Uterus (tissue), 4 donors: ENCODE results near the gene TXLNG. TPM values are rescaled to one million over a fixed set of nuclear protein-coding genes. Genes with fewer than 3 reads are reported as not detected.

Experiments
- DNase-seq, 2 donors: peaks; one replicate each; pipeline ENCODE4 v3.0.0-alpha.2; 2019 to 2020
- H3K27ac ChIP-seq, 2 donors: fragments of 200-600 bp; sonication (generic); 1 replicate in 1 of 2; 2 replicates in 1 of 2; pipeline ENCODE4 v1.5.1; 2016 to 2018
- H3K27me3 ChIP-seq, 2 donors: fragments of 200-600 bp; sonication (generic); one replicate each; pipeline ENCODE4 v1.5.1; 2018 to 2019; ENCODE audit warnings: control low read depth in 1 of 2
- H3K36me3 ChIP-seq, 2 donors: fragments of 200-600 bp; sonication (generic); one replicate each; pipeline ENCODE4 v1.5.1; 2019; ENCODE audit warnings: control low read depth in 1 of 2
- H3K4me1 ChIP-seq, 2 donors: fragments of 200-600 bp; sonication (generic); one replicate each; pipeline ENCODE4 v1.5.1; 2018 to 2019; ENCODE audit warnings: control low read depth in 1 of 2
- H3K4me3 ChIP-seq, 2 donors: fragments of 200-600 bp; sonication (generic); 1 replicate in 1 of 2; 2 replicates in 1 of 2; pipeline ENCODE4 v1.5.1; 2018 to 2019; ENCODE audit warnings: mild to moderate bottlenecking in 1 of 2
- H3K9me3 ChIP-seq, 2 donors: fragments of 200-600 bp; sonication (generic); one replicate each; pipeline ENCODE4 v1.5.1; 2019; ENCODE audit warnings: control low read depth in 1 of 2
- CTCF ChIP-seq, 4 experiments: fragments of 200-600 bp in 2 of 4; fragments of 450-650 bp in 2 of 4; sonication (generic) in 2 of 4; IDR thresholded peaks; one replicate each; pipeline ENCODE4 v1.5.1; 2016 to 2019; ENCODE audit warnings: antibody characterized with exemption in 4 of 4, mild to moderate bottlenecking in 2 of 4, moderate library complexity in 1 of 4
- POLR2A ChIP-seq, 2 donors: fragments of 450-650 bp; IDR thresholded peaks; one replicate each; pipeline ENCODE4 v1.6.1; 2016; ENCODE audit warnings: antibody characterized with exemption in 2 of 2, mild to moderate bottlenecking in 1 of 2, moderate library complexity in 1 of 2
- intact Hi-C: fragments of 100-400 bp; cut with DNase I; formaldehyde crosslinking; loops from one replicate; pipeline ENCODE4 v1.15.1; 2023; ENCODE audit warnings: low total_unique reads
- total RNA-seq, 4 donors: library from RNA; depleted of rRNA in 3 of 4; stranded (reverse); fragments of >200 nt in 3 of 4; gene quantifications; one replicate each; pipeline versions ENCODE4 v1.1.0 to v1.2.4, GENCODE V29; 2014 to 2023
- donor health status: DM: yes; HTN: yes; CAD: no.

TXLNG gene
- total RNA-seq, 4 donors from 2014 or later: 11.8 to 18.9 (median 13.1) TPM

GRCh38 chrX:16827225-16827624 is 41.0 kb downstream of the TXLNG start:
- peak overlapping the region; percentile 36 to 72 for H3K27ac ChIP-seq
- intact Hi-C loops: no loop called here
- no peaks in the 10 kb centered on the region for H3K27me3 ChIP-seq
- H3K9me3 ChIP-seq: no peaks in the 10 kb centered on the region
- TF ChIP-seq POLR2A (IDR thresholded peaks at IDR 0.05) (no peak), CTCF (IDR thresholded peaks at IDR 0.05) (no peak)
- DNase-seq: no peak
- no peaks in the 10 kb centered on the region for H3K36me3 ChIP-seq
- H3K4me1 ChIP-seq: no peaks in the 10 kb centered on the region
- H3K4me3 ChIP-seq: no peak overlapping the region

- intact Hi-C loops: no loop called here
- Histone ChIP-seq H3K4me3 (no peak overlapping the region), H3K27ac (peak overlapping the region; percentile 36 to 72), H3K9me3 (no peaks in the 10 kb centered on the region), H3K36me3 (no peaks in the 10 kb centered on the region), H3K27me3 (no peaks in the 10 kb centered on the region), H3K4me1 (no peaks in the 10 kb centered on the region)
- peak; percentile 38 to 85 for DNase-seq
- no peak for TF ChIP-seq POLR2A (IDR thresholded peaks at IDR 0.05)
- no peak for TF ChIP-seq CTCF (IDR thresholded peaks at IDR 0.05)
Observed at GRCh38 chrX:16828124-16828908, 42.0 kb downstream of the TXLNG start.

GRCh38 chrX:16832301-16832700 is 46.0 kb downstream of the TXLNG start:
- Histone ChIP-seq H3K4me3 (no peak overlapping the region), H3K27ac (no peak overlapping the region), H3K9me3 (no peaks in the 10 kb centered on the region), H3K4me1 (no peaks in the 10 kb centered on the region), H3K27me3 (no peaks in the 10 kb centered on the region), H3K36me3 (no peaks in the 10 kb centered on the region)
- DNase-seq: no peak
- TF ChIP-seq POLR2A (IDR thresholded peaks at IDR 0.05): no peak
- no peak for TF ChIP-seq CTCF (IDR thresholded peaks at IDR 0.05)
- intact Hi-C loops: no loop called here

GRCh38 chrX:16834806-16835205 is 48.5 kb downstream of the TXLNG start:
- no peak for DNase-seq
- Histone ChIP-seq H3K27ac (no peak overlapping the region), H3K4me3 (no peak overlapping the region), H3K9me3 (no peaks in the 10 kb centered on the region), H3K4me1 (no peaks in the 10 kb centered on the region), H3K36me3 (no peaks in the 10 kb centered on the region), H3K27me3 (no peaks in the 10 kb centered on the region)
- intact Hi-C loops: no loop called here
- no peak for TF ChIP-seq CTCF (IDR thresholded peaks at IDR 0.05)
- no peak for TF ChIP-seq POLR2A (IDR thresholded peaks at IDR 0.05)

- no peak overlapping the region for H3K27ac ChIP-seq
- no peak for DNase-seq
- no peaks in the 10 kb centered on the region for H3K27me3 ChIP-seq
- H3K4me3 ChIP-seq: no peak overlapping the region
- intact Hi-C loops: no loop called here
- TF ChIP-seq POLR2A (IDR thresholded peaks at IDR 0.05) (no peak), CTCF (IDR thresholded peaks at IDR 0.05) (peak in 1 of 4 experiments; percentile 28)
- H3K4me1 ChIP-seq: no peaks in the 10 kb centered on the region
- H3K9me3 ChIP-seq: no peaks in the 10 kb centered on the region
- H3K36me3 ChIP-seq: no peaks in the 10 kb centered on the region
Observed at GRCh38 chrX:16836371-16836770, 50.1 kb downstream of the TXLNG start.
